Pulmonary artery endothelial cell (primary cell): Measurements from ENCODE around the gene FBXO36. TPM values are rescaled to one million over a fixed set of nuclear protein-coding genes. Genes with fewer than 3 reads are reported as not detected.
"Not testable (repeated sequence)": the region's sequence is repeated elsewhere in the genome, so short reads cannot be mapped to it uniquely, and the experiment has no call there.

Experiments
- DNase-seq: peaks from one replicate; pipeline ENCODE4 v3.0.0-alpha.2; 2011; ENCODE audit warnings: low read depth, low spot score
- total RNA-seq: library from RNA; depleted of rRNA; stranded (reverse); fragments of >200 nt; gene quantifications from 2 replicates; pipeline ENCODE4 v1.2.3, GENCODE V29; 2014

FBXO36 gene, protein sequence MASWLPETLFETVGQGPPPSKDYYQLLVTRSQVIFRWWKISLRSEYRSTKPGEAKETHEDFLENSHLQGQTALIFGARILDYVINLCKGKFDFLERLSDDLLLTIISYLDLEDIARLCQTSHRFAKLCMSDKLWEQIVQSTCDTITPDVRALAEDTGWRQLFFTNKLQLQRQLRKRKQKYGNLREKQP
- total RNA-seq: 0.63 and 2.0 TPM in 2 replicates

DNA sequence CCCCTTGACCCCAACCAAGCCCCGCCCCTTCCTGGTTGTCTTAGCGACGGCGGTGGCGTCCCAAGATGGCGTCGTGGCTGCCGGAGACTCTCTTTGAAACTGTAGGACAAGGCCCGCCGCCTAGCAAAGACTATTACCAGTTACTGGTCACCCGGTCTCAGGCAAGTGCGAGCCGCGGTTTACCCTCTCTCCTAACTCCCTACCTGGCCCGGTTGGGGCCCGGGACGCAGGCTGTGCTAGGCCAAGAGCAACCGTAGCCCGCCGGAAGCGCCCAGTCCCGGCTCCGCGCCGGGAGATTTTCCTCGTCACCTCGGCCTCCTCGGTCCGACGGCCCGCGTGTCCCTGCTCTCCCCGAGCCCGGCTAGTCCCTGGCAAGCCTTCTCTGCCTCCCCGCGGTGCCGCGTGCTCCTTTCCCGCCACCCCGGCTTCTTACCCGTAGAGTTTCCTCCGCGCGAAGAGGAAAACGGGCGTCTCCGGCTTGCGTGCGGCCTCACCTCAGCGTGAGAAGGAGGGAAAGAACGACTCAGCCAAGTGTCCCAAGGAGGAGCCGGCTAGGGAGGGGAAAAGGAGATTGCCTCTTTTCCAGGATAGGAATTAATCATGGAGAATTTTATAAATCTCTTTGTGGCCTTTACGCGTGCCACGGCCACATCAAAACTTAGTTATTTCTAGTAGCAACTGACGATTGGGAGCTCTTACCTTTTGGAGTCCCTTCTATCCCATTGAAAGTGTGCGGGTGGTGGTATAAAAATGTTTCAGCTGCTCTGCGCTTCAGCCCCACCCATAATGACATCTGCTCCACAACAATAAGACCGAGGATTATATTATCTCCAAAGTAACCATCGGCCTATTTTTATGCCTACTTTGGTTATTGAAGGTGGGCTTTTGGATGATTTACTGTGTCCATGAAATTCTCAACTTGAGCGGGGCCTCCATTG, at the start of gene FBXO36:
Gene FBXO36 (plus strand): TSS at position 55 of the 938 bp plus-strand sequence. CDS start 11 bp downstream, at position 66.
- DNase-seq: no peak

DNA sequence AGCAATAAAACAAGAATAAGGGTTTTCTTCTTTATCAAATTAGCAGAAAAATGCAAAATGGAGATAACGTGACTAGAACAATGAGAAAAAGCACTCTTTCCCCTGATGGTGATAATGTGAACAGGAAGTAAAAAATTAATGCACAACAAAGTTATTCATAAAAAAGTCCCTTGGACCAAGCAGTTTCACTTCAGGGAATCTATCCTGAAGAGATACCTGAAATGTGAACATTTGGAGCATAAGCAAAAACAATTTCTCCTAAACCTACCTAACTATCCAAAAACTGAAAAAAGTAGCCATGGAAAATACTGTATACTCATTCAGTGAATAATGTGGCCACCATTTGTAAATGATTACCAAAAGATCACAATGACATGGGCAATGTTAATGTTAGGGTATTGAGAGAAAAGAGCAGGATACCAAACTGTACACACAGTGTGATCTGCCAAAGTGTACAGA, 49.2 kb upstream of the FBXO36 start:
- no peak for DNase-seq

DNA sequence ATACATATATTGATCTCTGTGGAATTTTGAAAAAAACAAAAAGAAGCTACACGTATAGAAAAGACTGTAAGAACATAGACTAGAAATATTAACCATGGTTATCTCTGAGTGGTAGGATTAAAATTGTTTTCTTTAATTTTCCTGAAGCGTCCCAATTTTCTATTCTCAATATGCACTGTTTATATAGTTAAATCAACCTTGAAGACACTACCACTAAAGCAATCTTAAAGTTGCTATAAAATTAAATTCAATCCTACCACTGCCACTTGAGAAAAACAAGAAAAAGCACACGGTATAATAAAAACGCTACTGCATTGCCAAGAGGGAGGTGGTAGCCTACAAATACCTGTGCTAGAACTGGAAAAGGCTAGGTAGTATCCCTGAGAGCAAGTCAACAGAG, 47.7 kb upstream of the FBXO36 start:
- no peak for DNase-seq

- no peak for DNase-seq
Observed at GRCh38 chr2:229875549-229875948, 46.8 kb upstream of the FBXO36 start.

DNA sequence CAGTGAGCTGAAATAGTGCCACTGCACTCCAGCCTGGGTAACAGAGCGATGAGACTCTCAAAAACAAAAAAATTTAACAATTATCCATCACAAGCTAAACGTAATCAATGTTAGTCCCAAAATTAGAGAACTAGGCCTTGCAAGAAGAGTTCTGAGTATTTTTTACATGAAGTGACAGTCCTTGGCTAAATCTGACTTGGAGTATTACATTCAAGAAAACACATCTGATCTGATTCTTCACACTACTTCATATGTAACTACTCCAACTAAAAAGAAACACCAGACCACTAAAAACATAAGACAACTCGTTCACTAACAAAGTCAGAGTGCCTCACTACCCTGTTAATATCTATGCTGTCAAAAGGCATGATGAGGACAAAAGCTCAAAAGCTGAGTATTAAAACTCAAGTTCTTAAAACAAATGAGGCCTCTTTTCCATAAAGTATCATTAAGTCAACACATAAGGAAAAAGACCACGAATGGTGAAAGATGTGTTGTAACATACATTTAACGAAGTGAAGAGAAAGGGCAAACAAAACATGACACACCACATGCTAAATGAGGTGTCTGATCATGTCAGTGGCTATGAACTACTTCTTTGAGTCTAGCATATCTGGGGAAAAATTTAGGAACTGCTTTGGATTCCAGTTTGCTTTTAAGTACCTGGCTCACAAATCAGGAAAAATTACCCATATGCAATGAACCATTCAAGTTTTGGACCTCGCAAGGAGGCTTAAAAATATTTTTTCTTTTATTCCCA, 42.9 kb upstream of the FBXO36 start:
- DNase-seq: no peak

DNA sequence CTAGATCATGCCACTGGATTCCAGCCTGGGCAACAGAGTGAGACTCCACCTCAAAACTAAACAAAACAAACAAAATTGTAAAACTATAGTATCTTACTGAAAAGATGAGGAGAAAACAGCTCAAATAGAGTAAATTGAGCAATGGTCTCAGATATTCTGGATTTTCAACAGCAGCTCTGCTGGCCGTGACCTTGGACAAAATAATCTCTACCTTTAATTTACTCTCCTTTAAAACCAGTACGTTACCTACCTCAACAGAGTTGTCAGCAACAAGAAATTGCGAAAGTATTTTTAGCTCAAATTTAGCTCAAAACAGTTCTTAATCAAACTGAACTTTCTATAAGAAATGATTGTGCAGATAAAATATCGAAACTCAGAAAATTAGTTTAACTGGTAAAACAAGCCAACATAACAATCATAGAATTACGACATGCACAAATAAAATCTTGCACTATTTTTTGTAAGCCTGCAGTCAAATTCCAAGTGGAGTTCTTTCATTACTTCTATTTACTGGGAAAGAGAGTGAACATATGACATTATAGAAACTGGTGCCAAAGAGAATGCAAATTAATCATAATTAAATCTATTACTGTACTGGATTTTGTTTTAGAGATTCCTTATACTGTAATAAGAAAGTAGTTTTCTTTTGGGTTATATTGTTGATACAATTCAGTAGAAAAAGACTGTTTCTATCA, 41.3 kb upstream of the FBXO36 start:
- DNase-seq: no peak

- no peak for DNase-seq
Observed at GRCh38 chr2:229882583-229882982, 39.7 kb upstream of the FBXO36 start.

GRCh38 chr2:229884775-229885699, 37.3 kb upstream of the FBXO36 start:
- no peak for DNase-seq

DNA sequence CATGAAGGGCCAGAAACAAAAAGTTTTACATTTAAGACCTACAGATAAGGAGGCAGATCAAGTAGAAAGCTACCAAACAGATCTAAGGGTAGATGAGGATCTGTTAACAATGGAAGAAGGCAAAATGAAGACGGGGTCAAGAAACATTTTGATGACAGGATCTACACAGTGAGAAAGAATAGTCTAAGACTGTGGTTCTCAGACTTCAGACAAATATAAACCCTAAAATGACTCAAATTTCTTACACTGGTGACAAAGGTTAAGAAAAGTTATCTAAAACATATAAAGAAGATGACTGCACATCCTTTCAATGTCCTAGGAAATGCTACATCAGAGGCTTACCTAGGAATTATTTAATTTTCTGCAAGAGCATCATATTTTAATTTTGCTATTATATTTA, 34.9 kb upstream of the FBXO36 start:
- no peak for DNase-seq

- no peak for DNase-seq
Observed at GRCh38 chr2:229888031-229888430, 34.3 kb upstream of the FBXO36 start.

GRCh38 chr2:229889023-229889422, 33.3 kb upstream of the FBXO36 start:
- no peak for DNase-seq

- no peak for DNase-seq
Observed at GRCh38 chr2:229896857-229897256, 25.4 kb upstream of the FBXO36 start.

- no peak for DNase-seq
Observed at GRCh38 chr2:229899604-229900003, 22.7 kb upstream of the FBXO36 start.

DNA sequence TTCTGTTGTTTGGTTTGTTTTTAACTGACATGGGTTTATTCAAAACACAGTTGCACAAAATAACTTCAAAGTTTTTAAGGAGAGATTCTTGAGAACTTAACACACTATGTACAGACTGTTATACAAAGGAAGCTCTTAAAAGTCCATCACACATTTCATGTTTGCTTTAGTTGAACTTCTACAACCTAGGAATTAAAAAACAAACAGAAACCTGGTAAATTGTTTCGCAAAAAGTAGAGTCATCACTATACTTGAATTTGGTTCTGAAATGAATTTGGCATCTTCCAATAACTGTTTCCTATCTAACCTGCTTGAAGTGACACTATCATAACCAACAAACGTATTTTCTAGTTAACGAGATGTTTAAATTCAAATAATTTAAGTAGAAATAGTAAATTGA, 22.3 kb upstream of the FBXO36 start:
- no peak for DNase-seq

DNA sequence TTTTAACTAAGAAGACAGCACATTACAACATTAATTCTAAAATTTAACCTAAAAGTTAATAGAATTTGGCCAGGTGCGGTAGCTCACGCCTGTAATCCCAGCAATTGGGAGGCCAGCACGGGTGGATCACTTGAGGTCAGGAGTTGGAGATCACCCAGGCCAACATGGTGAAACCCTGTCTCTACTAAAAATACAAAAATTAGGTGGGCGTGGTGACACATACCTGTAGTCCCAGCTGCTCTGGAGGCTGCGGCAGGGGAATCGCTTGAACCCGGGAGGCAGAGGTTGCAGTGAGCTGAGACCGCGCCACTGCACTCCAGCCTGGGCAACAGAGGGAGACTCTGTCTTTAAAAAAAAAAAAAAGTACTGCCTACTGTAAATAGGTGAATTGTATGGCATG, 21.8 kb upstream of the FBXO36 start:
- not testable (repeated sequence) for DNase-seq

DNA sequence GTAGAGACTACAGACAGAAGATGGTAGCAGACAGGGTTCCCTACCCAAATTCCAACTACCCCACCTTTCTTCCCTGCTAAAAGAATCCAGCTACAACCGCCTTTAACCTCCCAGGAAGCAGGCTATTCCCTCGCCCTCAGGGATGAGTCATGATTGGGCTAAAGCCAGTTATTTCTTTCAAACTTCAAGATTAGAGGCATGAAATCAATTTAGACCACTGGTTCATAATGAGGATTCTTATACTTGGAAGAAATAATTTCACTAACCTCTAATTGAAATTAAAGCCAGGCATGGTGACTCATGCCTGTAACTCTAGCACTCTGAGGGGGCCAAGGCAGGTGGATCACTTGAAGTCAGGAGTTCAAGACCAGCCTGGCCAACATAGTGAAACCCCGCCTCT, 20.5 kb upstream of the FBXO36 start:
- DNase-seq: no peak

- no peak for DNase-seq
Observed at GRCh38 chr2:229903037-229903436, 19.3 kb upstream of the FBXO36 start.

- DNase-seq: no peak
Observed at GRCh38 chr2:229905601-229906000, 16.7 kb upstream of the FBXO36 start.

GRCh38 chr2:229909090-229909489, 13.2 kb upstream of the FBXO36 start:
- DNase-seq: no peak

- no peak for DNase-seq
Observed at GRCh38 chr2:229910147-229910831, 12.0 kb upstream of the FBXO36 start.
